Activated T-cell treated with anti-CD3 and anti-CD28 coated beads, Interleukin-2, amount 50 U/mL, for 24 hours (primary cell): ENCODE data around the gene KRT31.
"Not testable (repeated sequence)": the region's sequence is repeated elsewhere in the genome, so short reads cannot be mapped to it uniquely, and the experiment has no call there.

ENCODE experiments used
- DNase-seq: peaks from one replicate; pipeline ENCODE4 v3.0.0-alpha.2; 2020
- H3K27ac Mint-ChIP-seq: 2 replicates; pipeline ENCODE4 v1.8.0; 2020; ENCODE audit warnings: mild to moderate bottlenecking, mixed read lengths
- H3K27me3 Mint-ChIP-seq: 2 replicates; pipeline ENCODE4 v1.8.0; 2020; ENCODE audit warnings: mixed read lengths
- H3K36me3 Mint-ChIP-seq: 2 replicates; pipeline ENCODE4 v1.8.0; 2020; ENCODE audit warnings: low read depth, mixed read lengths
- H3K4me1 Mint-ChIP-seq: 2 replicates; pipeline ENCODE4 v1.8.0; 2020; ENCODE audit warnings: low read depth, mixed read lengths
- H3K4me3 Mint-ChIP-seq: 2 replicates; pipeline ENCODE4 v1.8.0; 2020; ENCODE audit warnings: mild to moderate bottlenecking, moderate library complexity, mixed read lengths
- H3K9me3 Mint-ChIP-seq: 2 replicates; pipeline ENCODE4 v1.8.0; 2020; ENCODE audit warnings: mixed read lengths

The KRT31 gene

GRCh38 chr17:41350381-41350878 is 47.0 kb downstream of the KRT31 start, which contains the start of gene KRT33A:
KRT33A (minus strand) TSS chr17:41350828; CDS start chr17:41350767, 61 bp downstream.
- DNase-seq, result not testable (repeated sequence)

GRCh38 chr17:41347869-41348760 is 49.3 kb downstream of the KRT31 start:
- Mint-ChIP-seq H3K9me3 (peaks cover 3% of the 10 kb centered on the region), H3K27me3 (no peaks in the 10 kb centered on the region), H3K4me3 (no peak overlapping the region), H3K27ac (no peak overlapping the region), H3K36me3 (peaks cover 3% of the 10 kb centered on the region), H3K4me1 (peaks cover 17% of the 10 kb centered on the region)
- no peak for DNase-seq

More at GRCh38 chr17:41350381-41350878, 47.0 kb downstream of the KRT31 start, which contains the start of gene KRT33A:
- peaks cover 13% of the 10 kb centered on the region for H3K4me1 Mint-ChIP-seq
- H3K4me3 Mint-ChIP-seq, H3K27ac Mint-ChIP-seq, H3K9me3 Mint-ChIP-seq, H3K27me3 Mint-ChIP-seq, H3K36me3 Mint-ChIP-seq: not testable (repeated sequence)

- not testable (repeated sequence) for H3K36me3 Mint-ChIP-seq, DNase-seq, H3K27ac Mint-ChIP-seq, H3K27me3 Mint-ChIP-seq, H3K4me3 Mint-ChIP-seq
- peaks cover 22% of the 10 kb centered on the region for H3K4me1 Mint-ChIP-seq
- H3K9me3 Mint-ChIP-seq, result peaks cover 10% of the 10 kb centered on the region
Measured at GRCh38 chr17:41346421-41346820, 51.0 kb downstream of the KRT31 start.

GRCh38 chr17:41345992-41346391 is 51.4 kb downstream of the KRT31 start:
- Mint-ChIP-seq H3K9me3 (peaks cover 10% of the 10 kb centered on the region), H3K27ac (no peak overlapping the region)

More at GRCh38 chr17:41345992-41346391, 51.4 kb downstream of the KRT31 start:
- Mint-ChIP-seq H3K27me3 (no peaks in the 10 kb centered on the region), H3K36me3 (peaks cover 7% of the 10 kb centered on the region), H3K4me1 (peaks cover 22% of the 10 kb centered on the region), H3K4me3 (no peak overlapping the region)
- DNase-seq, result no peak
